ENCODE results near the gene PLN. TPM values are rescaled to one million over a fixed set of nuclear protein-coding genes. Genes with fewer than 3 reads are reported as not detected.

PLN gene
- total RNA-seq, 2 donors from 2014 or later: 0.99 to 2.3 TPM

DNA sequence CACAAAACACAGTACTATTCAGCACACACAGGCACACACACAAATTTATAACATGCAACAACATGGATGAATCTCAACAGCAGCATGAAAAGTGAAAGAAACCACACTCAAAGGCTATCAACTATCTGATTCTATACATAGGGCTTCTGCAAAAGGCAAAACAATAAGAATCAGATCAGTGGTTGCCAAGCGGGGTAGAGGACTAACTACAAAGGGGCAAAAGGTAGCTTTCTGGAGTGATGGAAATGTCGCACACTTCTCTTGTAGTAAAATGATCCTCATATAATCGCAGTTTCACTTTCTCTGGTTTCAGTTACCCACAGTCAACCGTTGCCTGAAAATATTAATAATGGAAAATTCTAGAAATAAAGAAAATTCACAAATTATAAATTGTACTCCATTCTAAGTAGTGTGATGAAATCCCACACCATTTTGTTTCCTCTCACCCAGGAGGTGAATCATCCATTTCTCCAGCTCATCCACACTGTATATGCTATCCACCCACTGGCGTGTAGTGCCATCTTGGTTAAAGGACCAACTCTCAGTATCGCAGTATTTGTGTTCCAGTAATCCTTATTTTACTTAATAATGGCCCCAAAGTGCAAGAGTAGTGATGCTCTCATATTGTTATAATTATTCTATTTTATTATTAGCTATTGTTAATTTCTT is 12.8 kb upstream of the PLN start:
- no peak overlapping the region for H3K27ac ChIP-seq
- DNase-seq (no peak), ATAC-seq (no peak)
- H3K9me3 ChIP-seq: no peaks in the 10 kb centered on the region
- intact Hi-C loops (cut with DNase I): no loop called here
- no peak for TF ChIP-seq POLR2A (IDR thresholded peaks at IDR 0.05)
- TF ChIP-seq, protein P1, sequence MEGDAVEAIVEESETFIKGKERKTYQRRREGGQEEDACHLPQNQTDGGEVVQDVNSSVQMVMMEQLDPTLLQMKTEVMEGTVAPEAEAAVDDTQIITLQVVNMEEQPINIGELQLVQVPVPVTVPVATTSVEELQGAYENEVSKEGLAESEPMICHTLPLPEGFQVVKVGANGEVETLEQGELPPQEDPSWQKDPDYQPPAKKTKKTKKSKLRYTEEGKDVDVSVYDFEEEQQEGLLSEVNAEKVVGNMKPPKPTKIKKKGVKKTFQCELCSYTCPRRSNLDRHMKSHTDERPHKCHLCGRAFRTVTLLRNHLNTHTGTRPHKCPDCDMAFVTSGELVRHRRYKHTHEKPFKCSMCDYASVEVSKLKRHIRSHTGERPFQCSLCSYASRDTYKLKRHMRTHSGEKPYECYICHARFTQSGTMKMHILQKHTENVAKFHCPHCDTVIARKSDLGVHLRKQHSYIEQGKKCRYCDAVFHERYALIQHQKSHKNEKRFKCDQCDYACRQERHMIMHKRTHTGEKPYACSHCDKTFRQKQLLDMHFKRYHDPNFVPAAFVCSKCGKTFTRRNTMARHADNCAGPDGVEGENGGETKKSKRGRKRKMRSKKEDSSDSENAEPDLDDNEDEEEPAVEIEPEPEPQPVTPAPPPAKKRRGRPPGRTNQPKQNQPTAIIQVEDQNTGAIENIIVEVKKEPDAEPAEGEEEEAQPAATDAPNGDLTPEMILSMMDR (IDR thresholded peaks at IDR 0.05): no peak
- peaks cover 11% of the 10 kb centered on the region for H3K4me1 ChIP-seq
- H3K36me3 ChIP-seq (replicated peaks in 1 of 2; ENCODE audit: insufficient read depth in 1 of 2, low read depth in 2 of 2): no peaks in the 10 kb centered on the region
- no peak overlapping the region for H3K4me3 ChIP-seq
- 96 to 97% methylated on average over 6 of the region's 6 CpGs for WGBS, 2 donors
- H3K27me3 ChIP-seq: no peaks in the 10 kb centered on the region

DNA sequence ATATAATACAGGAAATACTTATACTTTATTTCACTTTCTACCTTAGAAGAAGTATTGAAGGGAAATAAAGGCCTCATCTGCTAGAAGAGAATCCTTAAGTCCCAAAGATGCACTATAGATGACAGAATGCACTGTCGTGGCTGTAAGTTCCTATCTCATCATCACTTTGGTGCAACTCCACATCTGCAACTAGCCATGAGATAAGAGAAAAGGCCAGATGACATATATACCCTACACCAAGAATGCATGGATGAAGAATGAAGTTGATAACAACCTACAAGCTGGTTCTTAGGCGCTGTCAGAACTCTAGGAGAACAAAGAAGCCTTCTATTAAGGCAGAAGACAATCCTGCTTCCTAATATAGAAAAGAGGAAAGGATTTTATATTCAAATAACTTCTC is 11.6 kb upstream of the PLN start:
- intact Hi-C loops (cut with DNase I): no loop called here
- no peaks in the 10 kb centered on the region for H3K36me3 ChIP-seq (replicated peaks in 1 of 2; ENCODE audit: insufficient read depth in 1 of 2, low read depth in 2 of 2)
- H3K4me1 ChIP-seq: peaks cover 11% of the 10 kb centered on the region
- no peak overlapping the region for H3K27ac ChIP-seq
- TF ChIP-seq, protein P1 (IDR thresholded peaks at IDR 0.05): no peak
- TF ChIP-seq POLR2A (IDR thresholded peaks at IDR 0.05): no peak
- WGBS, 2 donors: 82 to 83% methylated on average over 2 of the region's 2 CpGs
- DNase-seq (no peak), ATAC-seq (no peak)
- no peak overlapping the region for H3K4me3 ChIP-seq
- no peaks in the 10 kb centered on the region for H3K9me3 ChIP-seq
- no peaks in the 10 kb centered on the region for H3K27me3 ChIP-seq

DNA sequence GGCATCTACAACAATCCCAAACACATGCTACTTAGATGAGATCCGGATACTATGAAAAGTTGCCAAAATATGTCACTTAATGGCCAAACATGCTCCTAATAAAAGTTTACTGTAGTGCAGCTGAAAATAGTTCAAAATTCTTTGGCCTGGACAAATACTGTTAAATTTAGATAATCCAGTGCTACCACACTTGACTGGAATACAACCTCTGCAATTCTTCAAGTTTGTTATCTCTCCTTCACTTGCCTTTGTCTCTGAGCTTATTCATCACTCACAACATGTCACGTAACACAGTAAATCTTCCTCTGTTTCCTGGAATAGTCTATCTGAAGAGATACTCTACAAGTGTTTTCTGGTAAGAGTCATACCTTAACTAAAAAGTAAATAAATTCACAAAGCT is 10.5 kb upstream of the PLN start:
- no peak for DNase-seq

DNA sequence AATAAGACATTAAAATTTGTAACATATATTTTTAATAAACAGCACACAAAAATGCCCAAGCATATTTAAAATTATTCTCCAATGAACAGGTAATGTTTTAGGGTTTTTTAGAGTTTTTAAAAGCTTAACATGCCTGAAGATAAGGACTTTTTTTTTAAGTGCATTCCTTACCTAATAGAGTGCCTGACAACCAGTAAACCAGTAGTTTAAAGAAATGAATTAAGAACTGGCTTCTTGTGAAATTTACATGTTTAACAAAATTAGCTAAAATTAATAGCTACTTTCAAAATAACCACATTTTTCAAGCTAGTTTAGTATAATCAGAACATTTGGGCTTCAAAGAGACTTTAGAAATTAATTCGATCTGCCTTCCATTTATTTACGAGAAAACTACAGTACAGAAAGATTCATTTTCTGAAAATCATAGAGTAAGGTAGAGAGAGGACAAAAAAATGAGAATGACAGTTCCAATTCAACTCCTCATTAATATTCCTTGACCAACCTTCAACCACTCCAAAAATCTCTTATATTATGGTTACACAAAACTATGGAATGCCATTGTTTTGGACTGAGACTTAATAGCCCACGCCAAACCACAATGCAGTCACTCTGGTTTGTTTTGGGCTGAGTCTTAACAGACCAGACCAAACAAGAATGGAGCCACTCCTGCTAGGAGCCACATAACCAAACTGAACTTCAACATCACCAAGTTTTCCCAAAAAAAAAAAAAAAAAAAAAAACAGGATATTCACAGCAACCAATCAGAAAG is 5.7 kb upstream of the PLN start:
- no peak for TF ChIP-seq POLR2A (IDR thresholded peaks at IDR 0.05)
- TF ChIP-seq, protein P1 (IDR thresholded peaks at IDR 0.05): no peak
- intact Hi-C loops (cut with DNase I): no loop called here
- no peak for ATAC-seq
- peaks cover 11% of the 10 kb centered on the region for H3K4me1 ChIP-seq
- no peak overlapping the region for H3K27ac ChIP-seq
- H3K27me3 ChIP-seq: no peaks in the 10 kb centered on the region
- no peaks in the 10 kb centered on the region for H3K9me3 ChIP-seq
- whole genome bisulfite sequencing, 2 donors: 93 to 96% methylated on average over 3 of the region's 3 CpGs
- DNase-seq: no peak
- no peaks in the 10 kb centered on the region for H3K36me3 ChIP-seq (replicated peaks in 1 of 2; ENCODE audit: insufficient read depth in 1 of 2, low read depth in 2 of 2)
- H3K4me3 ChIP-seq: no peak overlapping the region

More for the DNA sequence above, 10.5 kb upstream of the PLN start:
- Histone ChIP-seq H3K4me1 (peaks cover 11% of the 10 kb centered on the region), H3K4me3 (no peak overlapping the region), H3K9me3 (no peaks in the 10 kb centered on the region), H3K27me3 (no peaks in the 10 kb centered on the region), H3K27ac (no peak overlapping the region), H3K36me3 (replicated peaks in 1 of 2; ENCODE audit: insufficient read depth in 1 of 2, low read depth in 2 of 2) (no peaks in the 10 kb centered on the region)
- intact Hi-C loops (cut with DNase I): no loop called here
- 53 to 56% methylated on average over 2 of the region's 2 CpGs for WGBS, 2 donors
- ATAC-seq: no peak
- TF ChIP-seq, protein P1 (IDR thresholded peaks at IDR 0.05): no peak
- TF ChIP-seq POLR2A (IDR thresholded peaks at IDR 0.05): no peak

All from body of pancreas (tissue), 4 donors.